Ovary (tissue), 3 donors: ENCODE results near the gene PPP6C.

Experiments
- EP300 ChIP-seq: sonication (generic); formaldehyde crosslinking; IDR thresholded peaks from one replicate; pipeline ENCODE4 v1.6.1; 2017; ENCODE audit warnings: antibody characterized with exemption
- POLR2A ChIP-seq: fragments of 450-650 bp; IDR thresholded peaks from one replicate; pipeline ENCODE4 v1.6.1; 2017; ENCODE audit warnings: antibody characterized with exemption, mild to moderate bottlenecking, moderate library complexity
- TF ChIP-seq, protein P1 (sequence below), 3 donors: fragments of 450-650 bp in 2 of 3; fragments of 200-600 bp in 1 of 3; IDR thresholded peaks; one replicate each; pipeline versions ENCODE4 v1.5.1 to v1.8.0; 2016 to 2022; ENCODE audit warnings: antibody characterized with exemption in 3 of 3, mild to moderate bottlenecking in 1 of 3
- donor health status: DM: no; HTN: no; CAD: no.

DNA sequence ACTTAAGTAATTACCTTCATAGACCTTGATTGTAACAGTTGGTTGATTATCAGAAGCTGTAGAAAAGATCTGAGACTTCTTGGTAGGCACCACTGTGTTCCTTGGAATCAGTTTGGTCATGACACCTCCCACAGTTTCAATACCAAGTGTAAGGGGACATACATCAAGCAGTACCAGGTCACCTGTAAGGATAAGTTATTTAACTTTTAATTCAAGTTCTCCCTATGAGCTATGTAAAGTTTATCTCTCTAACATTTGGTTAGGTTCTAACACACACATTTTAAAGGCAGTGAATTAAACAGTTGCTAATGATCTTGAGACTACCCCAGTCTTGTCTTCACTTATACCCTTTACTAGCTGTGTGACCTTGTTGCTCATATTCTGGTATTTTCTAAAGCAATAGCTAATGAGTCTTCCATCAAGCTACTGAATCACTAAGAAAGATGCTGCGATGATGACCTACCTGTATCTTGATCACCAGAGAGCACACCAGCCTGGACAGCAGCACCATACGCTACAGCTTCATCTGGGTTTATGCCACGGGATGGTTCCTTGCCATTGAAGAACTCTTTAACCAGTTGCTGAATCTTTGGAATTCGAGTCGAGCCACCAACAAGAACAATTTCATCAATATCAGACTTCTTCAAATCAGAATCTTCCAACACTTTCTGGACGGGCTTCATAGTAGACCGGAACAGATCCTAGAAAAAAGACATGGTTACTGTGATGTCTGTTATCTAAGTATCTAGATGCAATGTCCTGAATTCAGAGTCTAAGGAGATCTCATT is 48.7 kb upstream of the PPP6C start:
- TF ChIP-seq, protein P1, sequence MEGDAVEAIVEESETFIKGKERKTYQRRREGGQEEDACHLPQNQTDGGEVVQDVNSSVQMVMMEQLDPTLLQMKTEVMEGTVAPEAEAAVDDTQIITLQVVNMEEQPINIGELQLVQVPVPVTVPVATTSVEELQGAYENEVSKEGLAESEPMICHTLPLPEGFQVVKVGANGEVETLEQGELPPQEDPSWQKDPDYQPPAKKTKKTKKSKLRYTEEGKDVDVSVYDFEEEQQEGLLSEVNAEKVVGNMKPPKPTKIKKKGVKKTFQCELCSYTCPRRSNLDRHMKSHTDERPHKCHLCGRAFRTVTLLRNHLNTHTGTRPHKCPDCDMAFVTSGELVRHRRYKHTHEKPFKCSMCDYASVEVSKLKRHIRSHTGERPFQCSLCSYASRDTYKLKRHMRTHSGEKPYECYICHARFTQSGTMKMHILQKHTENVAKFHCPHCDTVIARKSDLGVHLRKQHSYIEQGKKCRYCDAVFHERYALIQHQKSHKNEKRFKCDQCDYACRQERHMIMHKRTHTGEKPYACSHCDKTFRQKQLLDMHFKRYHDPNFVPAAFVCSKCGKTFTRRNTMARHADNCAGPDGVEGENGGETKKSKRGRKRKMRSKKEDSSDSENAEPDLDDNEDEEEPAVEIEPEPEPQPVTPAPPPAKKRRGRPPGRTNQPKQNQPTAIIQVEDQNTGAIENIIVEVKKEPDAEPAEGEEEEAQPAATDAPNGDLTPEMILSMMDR (IDR thresholded peaks at IDR 0.05) = no peak
- TF ChIP-seq POLR2A (no peak), EP300 (no peak)
